Measurements from ENCODE around the gene EGLN3. TPM values are rescaled to one million over a fixed set of nuclear protein-coding genes. Genes with fewer than 3 reads are reported as not detected.

EGLN3 gene
- total and polyA plus RNA-seq, 10 of the 15 experiments (the other 5 are each of a cell fraction or from before 2014, with no cell fraction given) = 0.42 to 8.1 (median 2.0) TPM

DNA sequence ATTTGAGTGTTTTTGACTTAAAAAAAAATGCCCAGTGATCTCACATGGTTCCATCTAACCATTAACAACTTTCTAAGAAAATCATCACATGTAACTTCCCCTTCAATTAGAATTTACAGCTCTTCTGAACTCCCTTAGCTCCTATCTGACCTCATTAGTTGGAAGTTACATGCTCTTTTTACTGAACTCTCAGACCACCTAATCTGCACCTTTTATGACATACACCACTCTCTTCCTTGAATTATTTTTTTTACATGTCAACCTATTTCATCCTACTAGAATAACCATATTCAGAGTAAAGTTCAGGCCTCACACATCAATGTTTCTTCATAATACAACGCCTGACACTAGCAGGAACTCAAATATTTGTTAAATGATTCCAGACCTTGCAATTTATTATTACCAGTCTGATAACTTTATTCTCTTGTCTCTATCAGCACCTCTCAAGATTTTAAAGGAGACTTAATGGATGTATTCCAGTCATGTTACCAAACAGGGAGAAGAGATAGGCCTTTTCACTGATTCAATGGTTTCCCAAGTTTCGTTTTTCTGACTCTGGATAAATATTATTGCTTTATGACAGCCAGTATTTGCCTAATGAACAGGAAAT is 21.0 kb downstream of the EGLN3 start:
- CTCF ChIA-PET = interaction anchor here (0.6 to 3.3 kb wide), 7 partner anchors 12 to 169 kb away, joined by 3 to 13 read pairs (median 3); no protein-coding TSS in a partner anchor
- no peak overlapping the region for H3K4me2 ChIP-seq (ENCODE audit: control insufficient read depth, insufficient read depth)
- H2AFZ ChIP-seq (ENCODE audit: control insufficient read depth, low read depth, low read length) = no peak overlapping the region
- RAD21 ChIA-PET (ENCODE audit: unreplicated experiment) = interaction anchor here (1.3 to 1.6 kb wide), 2 partner anchors 11 to 83 kb away, joined by 3 to 4 read pairs; no protein-coding TSS in a partner anchor
- H3K27ac ChIP-seq (ENCODE audit: control insufficient read depth, insufficient read depth) = no peak overlapping the region
- SMC1A ChIA-PET (ENCODE audit: uncharacterized antibody, unreplicated experiment) = interaction anchor here (0.6 to 3.0 kb wide), 7 partner anchors 12 to 169 kb away, joined by 3 to 22 read pairs (median 6); no protein-coding TSS in a partner anchor
- H3K79me2 ChIP-seq (ENCODE audit: control insufficient read depth, insufficient read depth, low read length) = no peaks in the 10 kb centered on the region
- no TSS peak for BruUV-seq (replicated peaks)
- in situ Hi-C loops (cut with MboI) (no loop called here), intact Hi-C loops (cut with micrococcal nuclease; ENCODE audit: unreplicated experiment) (no loop called here)
- no peak overlapping the region for H3K9ac ChIP-seq (ENCODE audit: control insufficient read depth, insufficient read depth, low read length)
- POLR2A ChIA-PET = no interaction called here
- H3K27me3 ChIP-seq (replicated peaks in 1 of 2; ENCODE audit: control insufficient read depth in 2 of 2, insufficient read depth in 2 of 2, low read length in 1 of 2) = no peaks in the 10 kb centered on the region
- FAIRE-seq (no peak), DNase-seq (ENCODE audit: low read depth, low spot score) (no peak), ATAC-seq (no peak)
- H3K4me3 ChIP-seq = no peak overlapping the region
- no peaks in the 10 kb centered on the region for H3K4me1 ChIP-seq (ENCODE audit: control insufficient read depth, insufficient read depth, low read length)
- H3K36me3 ChIP-seq (ENCODE audit: control insufficient read depth in 2 of 2, insufficient read depth in 2 of 2, low read length in 1 of 2) = no peaks in the 10 kb centered on the region
- no peaks in the 10 kb centered on the region for H4K20me1 ChIP-seq (ENCODE audit: control insufficient read depth, insufficient read depth)
- TF ChIP-seq USF1 (IDR thresholded peaks at IDR 0.05; ENCODE audit: borderline replicate concordance, extremely low read length, insufficient read depth, low read depth, low read length) = no peak
- TF ChIP-seq ZBTB4 (CRISPR knock-in tag; IDR thresholded peaks at IDR 0.05) = no peak
- H3K9me3 ChIP-seq (replicated peaks; ENCODE audit: control insufficient read depth, insufficient read depth, low read length) = no peaks in the 10 kb centered on the region; the same call in 2 of the 3 replicates
- 0% methylated on average over 2 of the region's 2 CpGs for WGBS (ENCODE audit: insufficient coverage, insufficient replicate concordance, low lambda C conversion rate, missing lambda C conversion rate)

All from GM12878 (cell line).